ENCODE results near the gene MYH9. TPM values are rescaled to one million over a fixed set of nuclear protein-coding genes. Genes with fewer than 3 reads are reported as not detected.
A peak's percentile ranks its signal among the peaks of the same experiment; 100 is the strongest.

Gene MYH9
- total and polyA plus RNA-seq, 4 donors: 32.3 to 150 (median 98.7) TPM

- Histone ChIP-seq H3K9me3 (ENCODE audit: control insufficient read depth in 4 of 4, low read length in 3 of 4) (no peaks in the 10 kb centered on the region), H3K27me3 (ENCODE audit: control insufficient read depth in 4 of 4, insufficient read depth in 4 of 4, low read length in 3 of 4) (no peaks in the 10 kb centered on the region), H3K36me3 (ENCODE audit: control insufficient read depth in 4 of 4, insufficient read depth in 3 of 4, low read depth in 1 of 4, low read length in 3 of 4) (peaks cover 34 to 82% (median 64%) of the 10 kb centered on the region in 4 donors), H3K4me3 (ENCODE audit: low read depth in 1 of 3, low read length in 3 of 3) (no peak overlapping the region), H3K27ac (ENCODE audit: low read depth in 1 of 2, low read length in 2 of 2) (no peak overlapping the region), H3K4me1 (ENCODE audit: control insufficient read depth in 4 of 4, insufficient read depth in 4 of 4, low read length in 3 of 4) (peaks cover 3 to 24% (median 17%) of the 10 kb centered on the region in 4 donors), H3K9ac (ENCODE audit: low read depth in 1 of 2, low read length in 2 of 2) (no peak overlapping the region)
- TF ChIP-seq GABPA (IDR thresholded peaks at IDR 0.05 in 1 of 2, conservative IDR thresholded peaks at IDR 0.05 in 1 of 2) (no peak), RAD21 (IDR thresholded peaks at IDR 0.05) (no peak), RXRA (IDR thresholded peaks at IDR 0.05) (no peak), TAF1 (conservative IDR thresholded peaks at IDR 0.05) (no peak), JUND (IDR thresholded peaks at IDR 0.05) (no peak), FOXA2 (IDR thresholded peaks at IDR 0.05) (no peak), ATF3 (IDR thresholded peaks at IDR 0.05) (no peak), ZBTB33 (IDR thresholded peaks at IDR 0.05) (no peak), EGR1 (IDR thresholded peaks at IDR 0.05; ENCODE audit: low read depth in 2 of 2) (no peak), HNF4A (conservative IDR thresholded peaks at IDR 0.05) (no peak), FOXA1 (IDR thresholded peaks at IDR 0.05) (no peak), NR2F2 (IDR thresholded peaks at IDR 0.05) (no peak)
- DNase-seq (ENCODE audit: low spot score): no peak
- WGBS: 73% methylated on average over 10 of the region's 10 CpGs
These were observed 83.3 kb downstream of the MYH9 start for GRCh38 chr22:36304429-36304828.

GRCh38 chr22:36303874-36304273, 83.9 kb downstream of the MYH9 start:
- WGBS: 30% methylated on average over 13 of the region's 13 CpGs
- H3K27me3 ChIP-seq (ENCODE audit: control insufficient read depth in 4 of 4, insufficient read depth in 4 of 4, low read length in 3 of 4): no peaks in the 10 kb centered on the region
- no peak overlapping the region for H3K27ac ChIP-seq (ENCODE audit: low read depth in 1 of 2, low read length in 2 of 2)
- H3K9me3 ChIP-seq (ENCODE audit: control insufficient read depth in 4 of 4, low read length in 3 of 4): no peaks in the 10 kb centered on the region
- H3K36me3 ChIP-seq (ENCODE audit: control insufficient read depth in 4 of 4, insufficient read depth in 3 of 4, low read depth in 1 of 4, low read length in 3 of 4): peaks cover 32 to 82% (median 63%) of the 10 kb centered on the region in 4 donors
- no peak overlapping the region for H3K4me3 ChIP-seq (ENCODE audit: low read depth in 1 of 3, low read length in 3 of 3)
- TF ChIP-seq YY1 (IDR thresholded peaks at IDR 0.05) (no peak), HNF4A (conservative IDR thresholded peaks at IDR 0.05) (peak in 1 of 2 donors; percentile 21)
- H3K4me1 ChIP-seq (ENCODE audit: control insufficient read depth in 4 of 4, insufficient read depth in 4 of 4, low read length in 3 of 4): peaks cover 3 to 30% (median 21%) of the 10 kb centered on the region in 4 donors
- no peak for DNase-seq (ENCODE audit: low spot score)
- H3K9ac ChIP-seq (ENCODE audit: low read depth in 1 of 2, low read length in 2 of 2): no peak overlapping the region

GRCh38 chr22:36303115-36303467, 84.7 kb downstream of the MYH9 start:
- TF ChIP-seq FOXA2 (IDR thresholded peaks at IDR 0.05): no peak
- no peak for TF ChIP-seq MAX (IDR thresholded peaks at IDR 0.05)
- TF ChIP-seq SP1 (IDR thresholded peaks at IDR 0.05): no peak
- TF ChIP-seq RAD21 (IDR thresholded peaks at IDR 0.05): no peak
- no peak for TF ChIP-seq ZBTB33 (IDR thresholded peaks at IDR 0.05)
- DNase-seq (ENCODE audit: low spot score): no peak
- H3K36me3 ChIP-seq (ENCODE audit: control insufficient read depth in 4 of 4, insufficient read depth in 3 of 4, low read depth in 1 of 4, low read length in 3 of 4): peaks cover 32 to 85% (median 66%) of the 10 kb centered on the region in 4 donors
- WGBS: 86% methylated on average over 9 of the region's 9 CpGs
- no peak overlapping the region for H3K4me3 ChIP-seq (ENCODE audit: low read depth in 1 of 3, low read length in 3 of 3)
- no peak overlapping the region for H3K27ac ChIP-seq (ENCODE audit: low read depth in 1 of 2, low read length in 2 of 2)
- H3K9me3 ChIP-seq (ENCODE audit: control insufficient read depth in 4 of 4, low read length in 3 of 4): no peaks in the 10 kb centered on the region
- H3K9ac ChIP-seq (ENCODE audit: low read depth in 1 of 2, low read length in 2 of 2): no peak overlapping the region
- H3K4me1 ChIP-seq (ENCODE audit: control insufficient read depth in 4 of 4, insufficient read depth in 4 of 4, low read length in 3 of 4): peaks cover under 1 to 34% (median 21%) of the 10 kb centered on the region in 4 donors
- no peaks in the 10 kb centered on the region for H3K27me3 ChIP-seq (ENCODE audit: control insufficient read depth in 4 of 4, insufficient read depth in 4 of 4, low read length in 3 of 4)
